ENCODE measurements around the gene F2RL2.

Gene F2RL2

GRCh38 chr5:76622973-76623596 is at the start of gene F2RL2:
Gene F2RL2 (minus strand): TSS chr5:76623403. CDS start chr5:76623230, 173 bp downstream.
- Histone ChIP-seq H3K36me3 (ENCODE audit: insufficient read depth, low read length) (no peaks in the 10 kb centered on the region), H3K9ac (ENCODE audit: low read length) (no peak within 1 kb of the TSS), H3K27ac (ENCODE audit: low read depth, low read length) (no peak within 1 kb of the TSS), H3K9me3 (ENCODE audit: low read length) (no peaks in the 10 kb centered on the region), H3K4me1 (ENCODE audit: insufficient read depth, low read length) (no peaks in the 10 kb centered on the region), H3K27me3 (ENCODE audit: control insufficient read depth in 1 of 2, insufficient read depth in 2 of 2, low read length in 2 of 2) (no peaks in the 10 kb centered on the region), H3K4me3 (ENCODE audit: low read depth in 1 of 2, low read length in 2 of 2) (peak within 1 kb of the TSS in 1 of 2 donors; percentile 37)

- Histone ChIP-seq H3K27me3 (ENCODE audit: control insufficient read depth in 1 of 2, insufficient read depth in 2 of 2, low read length in 2 of 2) (no peaks in the 10 kb centered on the region), H3K36me3 (ENCODE audit: insufficient read depth, low read length) (no peaks in the 10 kb centered on the region), H3K27ac (ENCODE audit: low read depth, low read length) (no peak overlapping the region), H3K4me3 (ENCODE audit: low read depth in 1 of 2, low read length in 2 of 2) (no peak overlapping the region), H3K9ac (ENCODE audit: low read length) (no peak overlapping the region), H3K9me3 (ENCODE audit: low read length) (no peaks in the 10 kb centered on the region), H3K4me1 (ENCODE audit: insufficient read depth, low read length) (no peaks in the 10 kb centered on the region)
Observed at GRCh38 chr5:76672242-76672641, 49.0 kb upstream of the F2RL2 start.

GRCh38 chr5:76670508-76670907 is 47.3 kb upstream of the F2RL2 start:
- Histone ChIP-seq H3K9me3 (ENCODE audit: low read length) (no peaks in the 10 kb centered on the region), H3K27ac (ENCODE audit: low read depth, low read length) (no peak overlapping the region), H3K4me3 (ENCODE audit: low read depth in 1 of 2, low read length in 2 of 2) (no peak overlapping the region), H3K9ac (ENCODE audit: low read length) (no peak overlapping the region), H3K36me3 (ENCODE audit: insufficient read depth, low read length) (no peaks in the 10 kb centered on the region), H3K27me3 (ENCODE audit: control insufficient read depth in 1 of 2, insufficient read depth in 2 of 2, low read length in 2 of 2) (no peaks in the 10 kb centered on the region), H3K4me1 (ENCODE audit: insufficient read depth, low read length) (no peaks in the 10 kb centered on the region)

GRCh38 chr5:76669245-76669644 is 46.0 kb upstream of the F2RL2 start:
- H3K4me1 ChIP-seq (ENCODE audit: insufficient read depth, low read length) = no peaks in the 10 kb centered on the region
- no peaks in the 10 kb centered on the region for H3K9me3 ChIP-seq (ENCODE audit: low read length)
- H3K4me3 ChIP-seq (ENCODE audit: low read depth in 1 of 2, low read length in 2 of 2) = no peak overlapping the region
- no peak overlapping the region for H3K9ac ChIP-seq (ENCODE audit: low read length)
- H3K27me3 ChIP-seq (ENCODE audit: control insufficient read depth in 1 of 2, insufficient read depth in 2 of 2, low read length in 2 of 2) = no peaks in the 10 kb centered on the region
- no peaks in the 10 kb centered on the region for H3K36me3 ChIP-seq (ENCODE audit: insufficient read depth, low read length)
- no peak overlapping the region for H3K27ac ChIP-seq (ENCODE audit: low read depth, low read length)

GRCh38 chr5:76667495-76667894 is 44.3 kb upstream of the F2RL2 start:
- H3K4me3 ChIP-seq (ENCODE audit: low read depth in 1 of 2, low read length in 2 of 2) = no peak overlapping the region
- no peaks in the 10 kb centered on the region for H3K36me3 ChIP-seq (ENCODE audit: insufficient read depth, low read length)
- H3K27ac ChIP-seq (ENCODE audit: low read depth, low read length) = no peak overlapping the region
- no peak overlapping the region for H3K9ac ChIP-seq (ENCODE audit: low read length)
- no peaks in the 10 kb centered on the region for H3K9me3 ChIP-seq (ENCODE audit: low read length)
- no peaks in the 10 kb centered on the region for H3K27me3 ChIP-seq (ENCODE audit: control insufficient read depth in 1 of 2, insufficient read depth in 2 of 2, low read length in 2 of 2)
- no peaks in the 10 kb centered on the region for H3K4me1 ChIP-seq (ENCODE audit: insufficient read depth, low read length)

GRCh38 chr5:76664079-76664478 is 40.9 kb upstream of the F2RL2 start:
- H3K9me3 ChIP-seq (ENCODE audit: low read length) = no peaks in the 10 kb centered on the region
- H3K4me3 ChIP-seq (ENCODE audit: low read depth in 1 of 2, low read length in 2 of 2) = no peak overlapping the region
- no peak overlapping the region for H3K27ac ChIP-seq (ENCODE audit: low read depth, low read length)
- H3K9ac ChIP-seq (ENCODE audit: low read length) = no peak overlapping the region
- no peaks in the 10 kb centered on the region for H3K36me3 ChIP-seq (ENCODE audit: insufficient read depth, low read length)
- no peaks in the 10 kb centered on the region for H3K4me1 ChIP-seq (ENCODE audit: insufficient read depth, low read length)
- H3K27me3 ChIP-seq (ENCODE audit: control insufficient read depth in 1 of 2, insufficient read depth in 2 of 2, low read length in 2 of 2) = no peaks in the 10 kb centered on the region

GRCh38 chr5:76663573-76663972 is 40.4 kb upstream of the F2RL2 start:
- no peaks in the 10 kb centered on the region for H3K27me3 ChIP-seq (ENCODE audit: control insufficient read depth in 1 of 2, insufficient read depth in 2 of 2, low read length in 2 of 2)
- H3K9me3 ChIP-seq (ENCODE audit: low read length) = no peaks in the 10 kb centered on the region
- no peaks in the 10 kb centered on the region for H3K36me3 ChIP-seq (ENCODE audit: insufficient read depth, low read length)

GRCh38 chr5:76662521-76662920 is 39.3 kb upstream of the F2RL2 start:
- no peak overlapping the region for H3K27ac ChIP-seq (ENCODE audit: low read depth, low read length)
- no peak overlapping the region for H3K4me3 ChIP-seq (ENCODE audit: low read depth in 1 of 2, low read length in 2 of 2)
- H3K4me1 ChIP-seq (ENCODE audit: insufficient read depth, low read length) = no peaks in the 10 kb centered on the region
- H3K9ac ChIP-seq (ENCODE audit: low read length) = no peak overlapping the region
- H3K9me3 ChIP-seq (ENCODE audit: low read length) = no peaks in the 10 kb centered on the region
- H3K36me3 ChIP-seq (ENCODE audit: insufficient read depth, low read length) = no peaks in the 10 kb centered on the region
- no peaks in the 10 kb centered on the region for H3K27me3 ChIP-seq (ENCODE audit: control insufficient read depth in 1 of 2, insufficient read depth in 2 of 2, low read length in 2 of 2)

More at GRCh38 chr5:76663573-76663972, 40.4 kb upstream of the F2RL2 start:
- no peak overlapping the region for H3K4me3 ChIP-seq (ENCODE audit: low read depth in 1 of 2, low read length in 2 of 2)
- no peak overlapping the region for H3K9ac ChIP-seq (ENCODE audit: low read length)
- no peaks in the 10 kb centered on the region for H3K4me1 ChIP-seq (ENCODE audit: insufficient read depth, low read length)
- no peak overlapping the region for H3K27ac ChIP-seq (ENCODE audit: low read depth, low read length)

- Histone ChIP-seq H3K4me3 (ENCODE audit: low read depth in 1 of 2, low read length in 2 of 2) (no peak overlapping the region), H3K9me3 (ENCODE audit: low read length) (no peaks in the 10 kb centered on the region), H3K4me1 (ENCODE audit: insufficient read depth, low read length) (no peaks in the 10 kb centered on the region), H3K36me3 (ENCODE audit: insufficient read depth, low read length) (no peaks in the 10 kb centered on the region), H3K27ac (ENCODE audit: low read depth, low read length) (no peak overlapping the region), H3K27me3 (ENCODE audit: control insufficient read depth in 1 of 2, insufficient read depth in 2 of 2, low read length in 2 of 2) (no peaks in the 10 kb centered on the region), H3K9ac (ENCODE audit: low read length) (no peak overlapping the region)
Observed at GRCh38 chr5:76660360-76660759, 37.2 kb upstream of the F2RL2 start.

GRCh38 chr5:76657683-76658311 is 34.6 kb upstream of the F2RL2 start:
- no peak overlapping the region for H3K9ac ChIP-seq (ENCODE audit: low read length)
- no peaks in the 10 kb centered on the region for H3K36me3 ChIP-seq (ENCODE audit: insufficient read depth, low read length)
- no peak overlapping the region for H3K27ac ChIP-seq (ENCODE audit: low read depth, low read length)

GRCh38 chr5:76657091-76657490 is 33.9 kb upstream of the F2RL2 start:
- Histone ChIP-seq H3K4me1 (ENCODE audit: insufficient read depth, low read length) (no peaks in the 10 kb centered on the region), H3K27me3 (ENCODE audit: control insufficient read depth in 1 of 2, insufficient read depth in 2 of 2, low read length in 2 of 2) (no peaks in the 10 kb centered on the region), H3K27ac (ENCODE audit: low read depth, low read length) (no peak overlapping the region), H3K9ac (ENCODE audit: low read length) (no peak overlapping the region), H3K36me3 (ENCODE audit: insufficient read depth, low read length) (no peaks in the 10 kb centered on the region), H3K9me3 (ENCODE audit: low read length) (no peaks in the 10 kb centered on the region), H3K4me3 (ENCODE audit: low read depth in 1 of 2, low read length in 2 of 2) (no peak overlapping the region)

More at GRCh38 chr5:76657683-76658311, 34.6 kb upstream of the F2RL2 start:
- H3K4me3 ChIP-seq (ENCODE audit: low read depth in 1 of 2, low read length in 2 of 2) = no peak overlapping the region
- no peaks in the 10 kb centered on the region for H3K4me1 ChIP-seq (ENCODE audit: insufficient read depth, low read length)
- no peaks in the 10 kb centered on the region for H3K9me3 ChIP-seq (ENCODE audit: low read length)
- no peaks in the 10 kb centered on the region for H3K27me3 ChIP-seq (ENCODE audit: control insufficient read depth in 1 of 2, insufficient read depth in 2 of 2, low read length in 2 of 2)

Data from muscle layer of colon (tissue), 2 donors.